Caco-2 (cell line): ENCODE data around the gene TTC33. TPM values are rescaled to one million over a fixed set of nuclear protein-coding genes. Genes with fewer than 3 reads are reported as not detected.
"Not testable (repeated sequence)": the region's sequence is repeated elsewhere in the genome, so short reads cannot be mapped to it uniquely, and the experiment has no call there.

Experiments
- BruUV-seq: library from RNA; stranded (reverse); fragments of 400-500 nt; replicated peaks from 2 replicates; lab custom pipeline; 2021; lab: Mats Ljungman, UMichigan
- CTCF ChIA-PET: fragments of 300-600 bp; sonication (Branson Sonifier 250); formaldehyde crosslinking; loops from one replicate; lab custom pipeline; 2022; ENCODE audit warnings: antibody characterized with exemption; lab: Charles Lee
- POLR2A ChIA-PET: fragments of 300-600 bp; sonication (Branson Sonifier 250); formaldehyde crosslinking; loops from one replicate; lab custom pipeline; 2022; ENCODE audit warnings: antibody characterized with exemption; lab: Charles Lee
- DNase-seq, 2 experiments: peaks; one replicate each; pipeline versions ENCODE4 v3.0.0 to v3.0.0-alpha.2; 2020 to 2022
- H3K27me3 ChIP-seq: replicated peaks from 2 replicates; pipeline ENCODE4 v1.6.0; 2011; ENCODE audit warnings: low read length; ENCODE audit not compliant: control insufficient read depth, insufficient read depth
- H3K36me3 ChIP-seq: 2 replicates; pipeline ENCODE4 v1.5.1; 2011; ENCODE audit warnings: low read length; ENCODE audit not compliant: control insufficient read depth, insufficient read depth
- H3K4me1 ChIP-seq: fragments of 250-450 bp; sonication (Bioruptor Pico); 2 replicates; pipeline ENCODE4 v1.5.1; 2020; ENCODE audit warnings: mild to moderate bottlenecking
- H3K4me3 ChIP-seq: 2 replicates; pipeline ENCODE4 v1.5.1; 2011; ENCODE audit warnings: low read depth, mild to moderate bottlenecking, control low read depth, low read length
- H3K9me3 ChIP-seq: fragments of 250-450 bp; sonication (Bioruptor Pico); 2 replicates; pipeline ENCODE4 v1.5.1; 2020; ENCODE audit warnings: mild to moderate bottlenecking, moderate library complexity
- H3K27ac Mint-ChIP-seq: one replicate; pipeline ENCODE4 v1.8.0; 2022; ENCODE audit warnings: mixed read lengths; ENCODE audit not compliant: unreplicated experiment
- H3K27me3 Mint-ChIP-seq: one replicate; pipeline ENCODE4 v1.8.0; 2022; ENCODE audit warnings: mixed read lengths; ENCODE audit not compliant: insufficient read depth, unreplicated experiment
- H3K36me3 Mint-ChIP-seq: one replicate; pipeline ENCODE4 v1.8.0; 2022; ENCODE audit warnings: mild to moderate bottlenecking, mixed read lengths; ENCODE audit not compliant: insufficient read depth, unreplicated experiment
- H3K4me1 Mint-ChIP-seq: one replicate; pipeline ENCODE4 v1.8.0; 2022; ENCODE audit warnings: low read depth, mixed read lengths; ENCODE audit not compliant: unreplicated experiment
- H3K4me3 Mint-ChIP-seq: one replicate; pipeline ENCODE4 v1.8.0; 2022; ENCODE audit warnings: mild to moderate bottlenecking, moderate library complexity, mixed read lengths; ENCODE audit not compliant: unreplicated experiment
- H3K9me3 Mint-ChIP-seq: one replicate; pipeline ENCODE4 v1.8.0; 2022; ENCODE audit warnings: mixed read lengths; ENCODE audit not compliant: unreplicated experiment
- CTCF ChIP-seq, 2 experiments: fragments of 200-600 bp in 1 of 2; IDR thresholded peaks; 1 replicate in 1 of 2; 2 replicates in 1 of 2; pipeline versions ENCODE4 v1.5.1 to v1.8.0; 2011 to 2022; ENCODE audit warnings: antibody characterized with exemption in 1 of 2, control low read depth in 1 of 2, inconsistent platforms in 1 of 2, low read depth in 1 of 2, low read length in 1 of 2, mild to moderate bottlenecking in 1 of 2, moderate library complexity in 1 of 2; ENCODE audit not compliant: insufficient read depth in 1 of 2, severe bottlenecking in 1 of 2, unreplicated experiment in 1 of 2
- intact Hi-C: fragments of 100-400 bp; cut with micrococcal nuclease; formaldehyde crosslinking; loops from one replicate; pipeline ENCODE4 v1.10.0; 2022; ENCODE audit not compliant: unreplicated experiment
- total RNA-seq: library from RNA; stranded (reverse); gene quantifications from 2 replicates; pipeline ENCODE4 v1.2.3, GENCODE V29; 2022

Gene TTC33
- total RNA-seq, 1 experiment from 2014 or later = 8.6 TPM

DNA sequence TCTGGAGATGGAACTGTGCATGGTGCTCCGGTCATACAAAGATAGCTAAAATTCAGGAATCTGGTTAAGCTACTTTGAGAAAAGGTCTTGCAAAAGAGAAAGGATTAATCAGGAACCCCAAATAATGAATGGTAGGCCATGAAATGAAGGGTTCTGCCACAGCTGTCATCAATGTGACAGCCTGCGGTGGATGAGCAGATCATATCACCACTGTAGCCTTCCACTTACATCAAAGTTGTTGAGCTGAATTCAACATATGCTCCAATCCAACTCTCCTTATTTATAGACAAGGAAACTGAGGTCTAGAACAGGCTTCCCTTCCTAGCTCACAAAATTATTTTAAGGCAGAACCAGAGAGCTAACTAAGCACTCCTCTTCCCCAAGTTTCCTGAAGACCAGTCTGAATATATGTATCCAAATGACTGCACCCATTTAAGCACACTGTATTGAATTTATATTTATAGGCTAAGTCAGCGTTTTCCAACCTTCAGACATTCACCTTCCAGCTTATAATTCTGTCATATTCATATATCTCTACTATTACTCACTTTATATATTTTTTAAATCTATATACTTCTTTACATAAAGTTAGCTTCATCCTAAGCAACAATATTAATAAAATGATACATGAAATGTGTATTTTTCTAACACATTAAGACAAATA lies 90.0 kb downstream of the TTC33 start:
- no peak for TF ChIP-seq CTCF (IDR thresholded peaks at IDR 0.05; ENCODE audit: insufficient read depth in 1 of 2, low read depth in 1 of 2, low read length in 1 of 2, severe bottlenecking in 1 of 2, unreplicated experiment in 1 of 2)
- H3K27me3 Mint-ChIP-seq = peaks cover 4% of the 10 kb centered on the region
- H3K4me3 ChIP-seq = no peak overlapping the region
- intact Hi-C loops = loop anchor here (5.0 kb wide), 1 partner anchor 118 kb away; no protein-coding TSS in a partner anchor
- no peak for DNase-seq
- no peaks in the 10 kb centered on the region for H3K36me3 Mint-ChIP-seq
- H3K27ac Mint-ChIP-seq = no peak overlapping the region
- no peak overlapping the region for H3K4me3 Mint-ChIP-seq
- no peaks in the 10 kb centered on the region for H3K36me3 ChIP-seq
- H3K9me3 Mint-ChIP-seq = no peaks in the 10 kb centered on the region
- CTCF ChIA-PET = no interaction called here
- no TSS peak for BruUV-seq
- POLR2A ChIA-PET = no interaction called here
- H3K4me1 ChIP-seq = no peaks in the 10 kb centered on the region
- H3K9me3 ChIP-seq = no peaks in the 10 kb centered on the region
- peaks cover 6% of the 10 kb centered on the region for H3K4me1 Mint-ChIP-seq
- no peaks in the 10 kb centered on the region; the same call in 1 of the 2 replicates for H3K27me3 ChIP-seq

- Histone ChIP-seq H3K4me3 (no peak overlapping the region), H3K36me3 (no peaks in the 10 kb centered on the region), H3K27me3 (no peaks in the 10 kb centered on the region), H3K9me3 (no peaks in the 10 kb centered on the region), H3K4me1 (no peaks in the 10 kb centered on the region)
- POLR2A ChIA-PET = no interaction called here
- no peak for TF ChIP-seq CTCF (IDR thresholded peaks at IDR 0.05; ENCODE audit: insufficient read depth in 1 of 2, low read depth in 1 of 2, low read length in 1 of 2, severe bottlenecking in 1 of 2, unreplicated experiment in 1 of 2)
- H3K9me3 Mint-ChIP-seq = no peaks in the 10 kb centered on the region
- no peak for DNase-seq
- H3K27me3 Mint-ChIP-seq = peaks cover 7% of the 10 kb centered on the region
- BruUV-seq = no TSS peak
- CTCF ChIA-PET = no interaction called here
- intact Hi-C loops = no loop called here
- no peaks in the 10 kb centered on the region for H3K36me3 Mint-ChIP-seq
- H3K4me3 Mint-ChIP-seq = no peak overlapping the region
- no peaks in the 10 kb centered on the region for H3K4me1 Mint-ChIP-seq
- H3K27ac Mint-ChIP-seq = no peak overlapping the region
These were observed 95.0 kb downstream of the TTC33 start for GRCh38 chr5:40660751-40661150.

- Mint-ChIP-seq H3K27me3 (peaks cover 10% of the 10 kb centered on the region), H3K4me1 (no peaks in the 10 kb centered on the region), H3K27ac (no peak overlapping the region), H3K36me3 (no peaks in the 10 kb centered on the region), H3K4me3 (no peak overlapping the region), H3K9me3 (no peaks in the 10 kb centered on the region)
- Histone ChIP-seq H3K4me3 (no peak overlapping the region), H3K9me3 (no peaks in the 10 kb centered on the region), H3K4me1 (no peaks in the 10 kb centered on the region), H3K36me3 (no peaks in the 10 kb centered on the region), H3K27me3 (no peaks in the 10 kb centered on the region)
- intact Hi-C loops = no loop called here
- ChIA-PET CTCF (no interaction called here), POLR2A (no interaction called here)
- DNase-seq = no peak
- BruUV-seq = no TSS peak
- no peak for TF ChIP-seq CTCF (IDR thresholded peaks at IDR 0.05; ENCODE audit: insufficient read depth in 1 of 2, low read depth in 1 of 2, low read length in 1 of 2, severe bottlenecking in 1 of 2, unreplicated experiment in 1 of 2)
These were observed 99.0 kb downstream of the TTC33 start for GRCh38 chr5:40656766-40657165.

GRCh38 chr5:40656091-40656490 lies 99.7 kb downstream of the TTC33 start:
- H3K27me3 ChIP-seq, H3K36me3 ChIP-seq, H3K4me3 ChIP-seq, intact Hi-C loops, H3K4me3 Mint-ChIP-seq, BruUV-seq, H3K36me3 Mint-ChIP-seq, H3K9me3 ChIP-seq, H3K9me3 Mint-ChIP-seq, CTCF ChIA-PET, POLR2A ChIA-PET, H3K4me1 Mint-ChIP-seq, DNase-seq, H3K27ac Mint-ChIP-seq, H3K4me1 ChIP-seq, H3K27me3 Mint-ChIP-seq: not testable (repeated sequence)
